Liver (tissue), 3 donors: ENCODE data around the gene HEMGN.

Source experiments
- FOXA1 ChIP-seq: IDR thresholded peaks from 2 replicates; pipeline ENCODE4 v1.6.1; 2016; ENCODE audit warnings: antibody characterized with exemption
- HNF4G ChIP-seq: IDR thresholded peaks from 2 replicates; pipeline ENCODE4 v1.6.1; 2016; ENCODE audit warnings: antibody characterized with exemption
- JUND ChIP-seq, 2 donors: IDR thresholded peaks; 2 replicates each; pipeline ENCODE4 v1.6.1; 2016; ENCODE audit warnings: antibody characterized with exemption in 2 of 2
- RAD21 ChIP-seq, 2 donors: IDR thresholded peaks; 2 replicates each; pipeline ENCODE4 v1.6.1; 2016; ENCODE audit warnings: antibody characterized with exemption in 2 of 2, mild to moderate bottlenecking in 2 of 2
- RXRA ChIP-seq, 2 donors: IDR thresholded peaks; 2 replicates each; pipeline ENCODE4 v1.6.1; 2017 to 2018; ENCODE audit warnings: antibody characterized with exemption in 2 of 2, mild to moderate bottlenecking in 1 of 2
- SP1 ChIP-seq: IDR thresholded peaks from 2 replicates; pipeline ENCODE4 v1.6.1; 2018; ENCODE audit warnings: antibody characterized with exemption, mild to moderate bottlenecking
- TAF1 ChIP-seq: conservative IDR thresholded peaks from 2 replicates; pipeline ENCODE4 v1.6.1; 2016; ENCODE audit warnings: antibody characterized with exemption, mild to moderate bottlenecking
- TF ChIP-seq, protein P1 (sequence below): fragments of 150-350 bp; IDR thresholded peaks from 2 replicates; pipeline ENCODE4 v1.5.1; 2017; ENCODE audit warnings: improper control_type of control experiment, low read depth, low read length; ENCODE audit not compliant: missing input control
- TF ChIP-seq, protein P2 (sequence below): IDR thresholded peaks from 2 replicates; pipeline ENCODE4 v1.6.1; 2016; ENCODE audit warnings: antibody characterized with exemption
- TF ChIP-seq, protein P3 (sequence below): IDR thresholded peaks from 2 replicates; pipeline ENCODE4 v1.6.1; 2016; ENCODE audit warnings: antibody characterized with exemption, mild to moderate bottlenecking
- TF ChIP-seq, protein P4 (sequence below): IDR thresholded peaks from 2 replicates; pipeline ENCODE4 v1.6.1; 2016; ENCODE audit warnings: antibody characterized with exemption
- donor health status: healthy.
- donor health status: healthy.

DNA sequence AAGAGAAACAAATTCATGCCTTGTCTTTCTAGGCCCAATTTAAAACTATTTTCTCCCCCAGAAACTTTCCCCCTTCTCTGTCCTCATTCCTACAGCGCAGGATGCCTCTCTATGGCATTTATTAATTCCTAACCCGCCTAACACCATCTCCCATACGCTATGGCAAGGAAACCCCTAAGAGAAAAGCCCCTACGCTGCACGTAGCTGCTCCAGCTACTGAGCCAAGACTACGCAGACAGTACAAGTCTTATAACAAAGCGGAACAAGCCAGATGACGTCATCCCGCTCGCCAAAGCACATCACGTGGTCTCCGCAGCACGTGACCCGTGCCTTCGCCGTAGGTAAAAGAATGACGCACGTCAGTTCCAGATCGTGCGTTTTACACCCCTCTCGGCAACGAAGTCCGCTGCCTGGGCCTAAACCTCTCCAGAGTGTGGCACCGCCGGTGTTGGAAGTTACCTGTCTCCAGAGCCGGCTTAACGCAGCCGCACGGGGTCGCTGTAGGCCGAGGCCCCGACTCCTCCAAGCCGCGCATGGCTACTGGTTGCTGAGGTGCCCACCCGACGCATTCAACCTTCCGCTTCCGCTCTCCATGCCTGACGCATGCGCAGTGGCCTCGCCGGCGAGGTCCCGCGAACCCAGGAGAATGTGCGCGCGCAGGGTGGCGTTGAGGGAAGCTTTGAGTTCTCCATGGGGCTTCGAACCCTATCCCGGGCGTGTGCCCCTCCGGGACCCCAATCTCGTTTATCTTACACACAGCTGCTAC is 15.8 kb downstream of the HEMGN start, which contains the start of gene TRMO:
- TF ChIP-seq, protein P1, sequence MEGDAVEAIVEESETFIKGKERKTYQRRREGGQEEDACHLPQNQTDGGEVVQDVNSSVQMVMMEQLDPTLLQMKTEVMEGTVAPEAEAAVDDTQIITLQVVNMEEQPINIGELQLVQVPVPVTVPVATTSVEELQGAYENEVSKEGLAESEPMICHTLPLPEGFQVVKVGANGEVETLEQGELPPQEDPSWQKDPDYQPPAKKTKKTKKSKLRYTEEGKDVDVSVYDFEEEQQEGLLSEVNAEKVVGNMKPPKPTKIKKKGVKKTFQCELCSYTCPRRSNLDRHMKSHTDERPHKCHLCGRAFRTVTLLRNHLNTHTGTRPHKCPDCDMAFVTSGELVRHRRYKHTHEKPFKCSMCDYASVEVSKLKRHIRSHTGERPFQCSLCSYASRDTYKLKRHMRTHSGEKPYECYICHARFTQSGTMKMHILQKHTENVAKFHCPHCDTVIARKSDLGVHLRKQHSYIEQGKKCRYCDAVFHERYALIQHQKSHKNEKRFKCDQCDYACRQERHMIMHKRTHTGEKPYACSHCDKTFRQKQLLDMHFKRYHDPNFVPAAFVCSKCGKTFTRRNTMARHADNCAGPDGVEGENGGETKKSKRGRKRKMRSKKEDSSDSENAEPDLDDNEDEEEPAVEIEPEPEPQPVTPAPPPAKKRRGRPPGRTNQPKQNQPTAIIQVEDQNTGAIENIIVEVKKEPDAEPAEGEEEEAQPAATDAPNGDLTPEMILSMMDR, result peak; percentile 46
- TF ChIP-seq HNF4G, result no peak
- TF ChIP-seq TAF1, result peak; percentile 94
- TF ChIP-seq FOXA1, result no peak
- TF ChIP-seq JUND (IDR thresholded peaks at IDR 0.05), result peak; percentile 97 to 98
- TF ChIP-seq, protein P2, sequence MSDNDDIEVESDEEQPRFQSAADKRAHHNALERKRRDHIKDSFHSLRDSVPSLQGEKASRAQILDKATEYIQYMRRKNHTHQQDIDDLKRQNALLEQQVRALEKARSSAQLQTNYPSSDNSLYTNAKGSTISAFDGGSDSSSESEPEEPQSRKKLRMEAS, result peak; percentile 89
- TF ChIP-seq SP1, result peak; percentile 68
- peak in 1 of 2 donors; percentile 38 for TF ChIP-seq RAD21 (IDR thresholded peaks at IDR 0.05)
- TF ChIP-seq RXRA (IDR thresholded peaks at IDR 0.05), result peak; percentile 10 to 47
- TF ChIP-seq, protein P3, sequence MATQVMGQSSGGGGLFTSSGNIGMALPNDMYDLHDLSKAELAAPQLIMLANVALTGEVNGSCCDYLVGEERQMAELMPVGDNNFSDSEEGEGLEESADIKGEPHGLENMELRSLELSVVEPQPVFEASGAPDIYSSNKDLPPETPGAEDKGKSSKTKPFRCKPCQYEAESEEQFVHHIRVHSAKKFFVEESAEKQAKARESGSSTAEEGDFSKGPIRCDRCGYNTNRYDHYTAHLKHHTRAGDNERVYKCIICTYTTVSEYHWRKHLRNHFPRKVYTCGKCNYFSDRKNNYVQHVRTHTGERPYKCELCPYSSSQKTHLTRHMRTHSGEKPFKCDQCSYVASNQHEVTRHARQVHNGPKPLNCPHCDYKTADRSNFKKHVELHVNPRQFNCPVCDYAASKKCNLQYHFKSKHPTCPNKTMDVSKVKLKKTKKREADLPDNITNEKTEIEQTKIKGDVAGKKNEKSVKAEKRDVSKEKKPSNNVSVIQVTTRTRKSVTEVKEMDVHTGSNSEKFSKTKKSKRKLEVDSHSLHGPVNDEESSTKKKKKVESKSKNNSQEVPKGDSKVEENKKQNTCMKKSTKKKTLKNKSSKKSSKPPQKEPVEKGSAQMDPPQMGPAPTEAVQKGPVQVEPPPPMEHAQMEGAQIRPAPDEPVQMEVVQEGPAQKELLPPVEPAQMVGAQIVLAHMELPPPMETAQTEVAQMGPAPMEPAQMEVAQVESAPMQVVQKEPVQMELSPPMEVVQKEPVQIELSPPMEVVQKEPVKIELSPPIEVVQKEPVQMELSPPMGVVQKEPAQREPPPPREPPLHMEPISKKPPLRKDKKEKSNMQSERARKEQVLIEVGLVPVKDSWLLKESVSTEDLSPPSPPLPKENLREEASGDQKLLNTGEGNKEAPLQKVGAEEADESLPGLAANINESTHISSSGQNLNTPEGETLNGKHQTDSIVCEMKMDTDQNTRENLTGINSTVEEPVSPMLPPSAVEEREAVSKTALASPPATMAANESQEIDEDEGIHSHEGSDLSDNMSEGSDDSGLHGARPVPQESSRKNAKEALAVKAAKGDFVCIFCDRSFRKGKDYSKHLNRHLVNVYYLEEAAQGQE, result peak; percentile 18
- TF ChIP-seq, protein P4, sequence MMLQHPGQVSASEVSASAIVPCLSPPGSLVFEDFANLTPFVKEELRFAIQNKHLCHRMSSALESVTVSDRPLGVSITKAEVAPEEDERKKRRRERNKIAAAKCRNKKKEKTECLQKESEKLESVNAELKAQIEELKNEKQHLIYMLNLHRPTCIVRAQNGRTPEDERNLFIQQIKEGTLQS, result peak; percentile 92
